HL-60 (cell line): ENCODE measurements around the gene SOAT1.

Experiments
- POLR2AphosphoS5 ChIP-seq: IDR thresholded peaks from 2 replicates; pipeline ENCODE4 v1.6.1; 2012; ENCODE audit warnings: low read depth
- SPI1 ChIP-seq: IDR thresholded peaks from 2 replicates; pipeline ENCODE4 v1.6.1; 2012; ENCODE audit warnings: low read depth, mild to moderate bottlenecking, borderline replicate concordance
- TF ChIP-seq, protein P1 (sequence below): IDR thresholded peaks from one replicate; pipeline ENCODE4 v1.5.1; 2011; ENCODE audit warnings: low read length, control low read depth, inconsistent platforms; ENCODE audit not compliant: insufficient read depth
- TF ChIP-seq, protein P2 (sequence below): IDR thresholded peaks from 2 replicates; pipeline ENCODE4 v1.6.1; 2012; ENCODE audit warnings: low read depth; ENCODE audit not compliant: insufficient replicate concordance

DNA sequence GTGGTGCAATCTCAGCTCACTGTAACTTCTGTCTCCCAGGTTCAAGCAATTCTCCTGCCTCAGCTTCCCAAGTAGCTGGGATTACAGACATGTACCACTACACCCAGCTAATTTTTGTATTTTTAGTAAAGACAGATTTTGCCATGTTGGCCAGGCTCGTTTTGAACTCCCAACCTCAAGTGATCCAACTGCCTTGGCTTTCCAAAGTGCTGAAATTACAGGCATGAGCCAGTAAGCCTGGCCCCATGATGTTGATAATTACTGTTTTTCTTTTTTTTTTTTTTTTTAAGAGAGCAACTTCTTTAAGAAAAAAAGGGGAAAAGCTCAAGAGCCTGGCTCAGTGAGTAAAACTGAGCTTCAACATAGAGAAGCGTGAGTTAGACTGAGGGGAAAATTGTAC lies 9.6 kb upstream of the SOAT1 start:
- TF ChIP-seq, protein P1, sequence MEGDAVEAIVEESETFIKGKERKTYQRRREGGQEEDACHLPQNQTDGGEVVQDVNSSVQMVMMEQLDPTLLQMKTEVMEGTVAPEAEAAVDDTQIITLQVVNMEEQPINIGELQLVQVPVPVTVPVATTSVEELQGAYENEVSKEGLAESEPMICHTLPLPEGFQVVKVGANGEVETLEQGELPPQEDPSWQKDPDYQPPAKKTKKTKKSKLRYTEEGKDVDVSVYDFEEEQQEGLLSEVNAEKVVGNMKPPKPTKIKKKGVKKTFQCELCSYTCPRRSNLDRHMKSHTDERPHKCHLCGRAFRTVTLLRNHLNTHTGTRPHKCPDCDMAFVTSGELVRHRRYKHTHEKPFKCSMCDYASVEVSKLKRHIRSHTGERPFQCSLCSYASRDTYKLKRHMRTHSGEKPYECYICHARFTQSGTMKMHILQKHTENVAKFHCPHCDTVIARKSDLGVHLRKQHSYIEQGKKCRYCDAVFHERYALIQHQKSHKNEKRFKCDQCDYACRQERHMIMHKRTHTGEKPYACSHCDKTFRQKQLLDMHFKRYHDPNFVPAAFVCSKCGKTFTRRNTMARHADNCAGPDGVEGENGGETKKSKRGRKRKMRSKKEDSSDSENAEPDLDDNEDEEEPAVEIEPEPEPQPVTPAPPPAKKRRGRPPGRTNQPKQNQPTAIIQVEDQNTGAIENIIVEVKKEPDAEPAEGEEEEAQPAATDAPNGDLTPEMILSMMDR: no peak
- TF ChIP-seq POLR2AphosphoS5 (no peak), SPI1 (no peak)
- TF ChIP-seq, protein P2, sequence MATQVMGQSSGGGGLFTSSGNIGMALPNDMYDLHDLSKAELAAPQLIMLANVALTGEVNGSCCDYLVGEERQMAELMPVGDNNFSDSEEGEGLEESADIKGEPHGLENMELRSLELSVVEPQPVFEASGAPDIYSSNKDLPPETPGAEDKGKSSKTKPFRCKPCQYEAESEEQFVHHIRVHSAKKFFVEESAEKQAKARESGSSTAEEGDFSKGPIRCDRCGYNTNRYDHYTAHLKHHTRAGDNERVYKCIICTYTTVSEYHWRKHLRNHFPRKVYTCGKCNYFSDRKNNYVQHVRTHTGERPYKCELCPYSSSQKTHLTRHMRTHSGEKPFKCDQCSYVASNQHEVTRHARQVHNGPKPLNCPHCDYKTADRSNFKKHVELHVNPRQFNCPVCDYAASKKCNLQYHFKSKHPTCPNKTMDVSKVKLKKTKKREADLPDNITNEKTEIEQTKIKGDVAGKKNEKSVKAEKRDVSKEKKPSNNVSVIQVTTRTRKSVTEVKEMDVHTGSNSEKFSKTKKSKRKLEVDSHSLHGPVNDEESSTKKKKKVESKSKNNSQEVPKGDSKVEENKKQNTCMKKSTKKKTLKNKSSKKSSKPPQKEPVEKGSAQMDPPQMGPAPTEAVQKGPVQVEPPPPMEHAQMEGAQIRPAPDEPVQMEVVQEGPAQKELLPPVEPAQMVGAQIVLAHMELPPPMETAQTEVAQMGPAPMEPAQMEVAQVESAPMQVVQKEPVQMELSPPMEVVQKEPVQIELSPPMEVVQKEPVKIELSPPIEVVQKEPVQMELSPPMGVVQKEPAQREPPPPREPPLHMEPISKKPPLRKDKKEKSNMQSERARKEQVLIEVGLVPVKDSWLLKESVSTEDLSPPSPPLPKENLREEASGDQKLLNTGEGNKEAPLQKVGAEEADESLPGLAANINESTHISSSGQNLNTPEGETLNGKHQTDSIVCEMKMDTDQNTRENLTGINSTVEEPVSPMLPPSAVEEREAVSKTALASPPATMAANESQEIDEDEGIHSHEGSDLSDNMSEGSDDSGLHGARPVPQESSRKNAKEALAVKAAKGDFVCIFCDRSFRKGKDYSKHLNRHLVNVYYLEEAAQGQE: peak; percentile 77
